ENCODE measurements around the gene CCDC14.
"Not testable (repeated sequence)": the region's sequence is repeated elsewhere in the genome, so short reads cannot be mapped to it uniquely, and the experiment has no call there.

The CCDC14 gene, protein sequence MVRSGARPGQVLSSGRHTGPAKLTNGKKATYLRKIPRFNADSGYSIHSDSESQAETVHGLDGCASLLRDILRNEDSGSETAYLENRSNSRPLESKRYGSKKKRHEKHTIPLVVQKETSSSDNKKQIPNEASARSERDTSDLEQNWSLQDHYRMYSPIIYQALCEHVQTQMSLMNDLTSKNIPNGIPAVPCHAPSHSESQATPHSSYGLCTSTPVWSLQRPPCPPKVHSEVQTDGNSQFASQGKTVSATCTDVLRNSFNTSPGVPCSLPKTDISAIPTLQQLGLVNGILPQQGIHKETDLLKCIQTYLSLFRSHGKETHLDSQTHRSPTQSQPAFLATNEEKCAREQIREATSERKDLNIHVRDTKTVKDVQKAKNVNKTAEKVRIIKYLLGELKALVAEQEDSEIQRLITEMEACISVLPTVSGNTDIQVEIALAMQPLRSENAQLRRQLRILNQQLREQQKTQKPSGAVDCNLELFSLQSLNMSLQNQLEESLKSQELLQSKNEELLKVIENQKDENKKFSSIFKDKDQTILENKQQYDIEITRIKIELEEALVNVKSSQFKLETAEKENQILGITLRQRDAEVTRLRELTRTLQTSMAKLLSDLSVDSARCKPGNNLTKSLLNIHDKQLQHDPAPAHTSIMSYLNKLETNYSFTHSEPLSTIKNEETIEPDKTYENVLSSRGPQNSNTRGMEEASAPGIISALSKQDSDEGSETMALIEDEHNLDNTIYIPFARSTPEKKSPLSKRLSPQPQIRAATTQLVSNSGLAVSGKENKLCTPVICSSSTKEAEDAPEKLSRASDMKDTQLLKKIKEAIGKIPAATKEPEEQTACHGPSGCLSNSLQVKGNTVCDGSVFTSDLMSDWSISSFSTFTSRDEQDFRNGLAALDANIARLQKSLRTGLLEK

DNA sequence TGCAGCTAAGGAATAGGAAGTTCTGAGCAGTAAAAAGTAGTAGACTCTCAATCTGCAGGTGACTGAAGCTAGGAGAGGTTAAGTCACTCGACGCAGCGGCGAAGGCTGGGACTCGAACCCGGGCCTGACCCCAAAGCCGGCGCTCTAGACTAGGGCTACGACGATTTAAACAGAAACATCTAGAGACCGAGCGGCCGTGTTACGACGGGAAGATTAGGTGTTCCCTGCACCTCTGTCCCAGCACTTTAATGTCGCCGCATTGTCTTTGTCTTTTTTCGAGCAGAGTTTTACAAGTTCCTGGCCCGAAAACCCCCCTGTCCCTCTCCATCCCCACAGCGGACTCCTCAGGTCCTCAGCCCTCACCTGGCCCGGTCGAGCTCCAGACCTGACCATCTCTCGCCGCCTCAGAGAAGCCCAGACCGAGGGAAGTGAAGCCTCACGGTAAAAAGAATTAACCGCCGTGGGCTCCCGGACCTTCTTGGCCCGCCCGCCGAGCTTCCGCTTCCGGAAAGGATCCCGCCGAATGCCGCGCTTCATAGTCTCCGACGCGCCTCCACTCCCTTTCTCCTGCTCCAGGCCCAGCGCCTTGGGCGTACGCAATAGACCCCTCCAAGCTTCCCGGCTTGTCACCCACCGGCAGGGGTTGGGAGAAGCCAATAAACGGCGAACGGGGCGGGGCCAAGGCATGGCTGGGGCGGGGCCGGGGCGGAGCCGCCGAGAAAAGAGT, at the start of gene CCDC14:
TSS of gene CCDC14 (minus strand) at position 449 of the 727 bp plus-strand sequence. CDS start at position 393, 56 bp downstream.
- peak; percentile 96 for DNase-seq (ENCODE audit: low read depth)

DNA sequence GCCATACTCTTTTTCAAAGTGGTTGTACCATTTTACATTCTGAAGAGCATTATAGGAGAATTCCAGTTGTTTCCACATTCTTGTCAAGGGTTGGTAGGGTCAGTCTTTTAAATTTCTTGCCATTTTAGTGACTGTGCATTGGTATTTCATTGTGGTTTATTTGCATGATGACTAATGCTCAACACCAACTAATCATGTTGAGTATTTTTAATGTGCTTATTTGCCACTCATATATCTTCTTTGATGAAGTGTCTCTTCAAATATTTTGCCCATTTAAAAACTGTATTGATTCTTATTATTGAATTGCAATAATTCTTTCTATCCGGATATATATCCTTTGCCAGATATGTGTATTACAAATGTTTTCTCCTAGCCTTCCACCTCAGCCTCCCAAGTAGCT, 47.3 kb upstream of the CCDC14 start:
- not testable (repeated sequence) for DNase-seq (ENCODE audit: low read depth)

DNA sequence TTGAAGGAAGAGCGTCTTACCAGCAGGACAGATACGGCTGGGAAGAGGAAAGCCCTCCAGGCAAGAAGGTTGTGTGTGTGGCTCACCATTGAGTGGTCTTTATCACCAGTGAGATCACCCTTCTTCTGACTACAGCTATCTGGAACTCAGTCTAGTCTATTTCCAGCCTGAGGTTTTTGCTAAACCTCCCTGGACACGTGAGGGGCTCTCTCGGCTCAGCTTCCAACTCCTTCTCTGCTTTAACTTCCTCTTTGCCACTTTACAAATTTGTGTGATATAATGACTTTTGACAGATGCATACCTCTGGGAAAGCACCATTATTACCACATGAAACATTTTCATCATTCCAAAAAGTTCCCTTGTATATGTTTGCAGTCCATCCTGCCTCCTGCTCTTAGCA, 46.2 kb upstream of the CCDC14 start:
- DNase-seq (ENCODE audit: low read depth): peak; percentile 2

DNA sequence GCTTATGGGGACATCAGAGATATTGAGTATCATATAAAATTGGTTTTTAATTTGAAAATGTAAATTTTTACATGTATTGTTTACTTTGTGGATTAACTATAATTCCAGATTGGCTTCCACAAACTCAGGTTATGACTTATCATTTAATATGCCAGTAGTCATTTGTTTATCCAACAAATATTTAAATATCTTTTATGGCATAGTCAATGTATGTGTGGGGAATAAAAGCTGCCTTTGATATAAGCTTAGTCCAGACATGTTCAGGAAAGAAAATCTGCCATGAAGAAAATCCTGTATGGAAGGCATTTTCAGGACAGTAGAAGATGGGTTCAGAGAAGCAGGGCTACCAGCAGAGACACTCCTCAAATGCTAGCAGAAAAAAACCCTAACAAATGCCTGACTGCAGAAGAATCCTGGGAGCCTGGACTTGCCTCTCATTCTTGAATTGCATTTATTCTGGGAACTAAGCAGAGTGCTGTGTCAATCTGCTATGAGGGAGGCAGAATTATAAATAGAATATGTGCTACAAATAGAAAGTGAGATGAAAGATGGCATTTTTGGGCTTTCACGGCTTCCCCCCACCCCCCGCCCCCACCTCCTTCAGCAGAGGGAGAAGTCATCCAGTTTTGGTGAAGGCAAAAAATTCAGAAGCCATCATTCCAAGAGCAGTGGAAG, 41.5 kb upstream of the CCDC14 start:
- not testable (repeated sequence) for DNase-seq (ENCODE audit: low read depth)

DNA sequence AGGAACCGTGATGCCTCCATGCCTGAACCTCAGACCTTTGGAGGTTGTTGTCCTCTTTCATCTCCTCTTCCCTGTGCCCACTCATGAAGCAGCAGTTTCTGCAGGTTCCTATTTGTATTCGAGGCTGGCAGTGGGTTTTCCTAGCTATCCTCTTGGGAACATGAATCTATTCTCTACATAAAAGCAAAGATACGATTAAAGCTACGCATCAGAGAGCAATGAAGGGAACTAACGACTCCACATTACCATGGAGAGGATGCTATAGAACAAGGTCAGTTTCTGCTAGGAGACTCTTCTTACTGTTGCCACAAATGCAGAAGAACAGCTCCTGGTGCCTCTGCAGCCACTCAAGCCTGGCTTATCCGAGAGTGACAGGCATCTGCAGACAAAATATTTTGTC, 40.3 kb upstream of the CCDC14 start:
- DNase-seq (ENCODE audit: low read depth): not testable (repeated sequence)

DNA sequence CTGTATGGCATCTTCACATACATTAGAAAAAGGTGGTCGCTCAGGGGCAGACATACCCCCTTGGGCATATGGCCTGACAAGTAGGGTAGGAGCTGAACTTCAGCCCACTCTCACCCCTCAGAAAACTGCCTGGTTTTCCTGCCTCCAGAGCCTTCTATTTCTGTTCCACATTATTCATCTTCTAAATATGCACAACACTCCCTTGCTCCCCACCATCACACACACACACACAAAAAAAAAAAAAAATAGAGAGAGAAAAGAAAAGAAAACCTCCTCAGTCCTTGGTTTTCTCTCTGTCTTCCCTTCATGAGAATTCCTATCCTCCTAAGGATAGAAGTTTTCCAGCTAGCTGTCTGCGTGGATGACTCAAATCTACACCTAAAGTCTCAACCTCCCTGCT, 36.5 kb upstream of the CCDC14 start:
- no peak for DNase-seq (ENCODE audit: low read depth)

DNA sequence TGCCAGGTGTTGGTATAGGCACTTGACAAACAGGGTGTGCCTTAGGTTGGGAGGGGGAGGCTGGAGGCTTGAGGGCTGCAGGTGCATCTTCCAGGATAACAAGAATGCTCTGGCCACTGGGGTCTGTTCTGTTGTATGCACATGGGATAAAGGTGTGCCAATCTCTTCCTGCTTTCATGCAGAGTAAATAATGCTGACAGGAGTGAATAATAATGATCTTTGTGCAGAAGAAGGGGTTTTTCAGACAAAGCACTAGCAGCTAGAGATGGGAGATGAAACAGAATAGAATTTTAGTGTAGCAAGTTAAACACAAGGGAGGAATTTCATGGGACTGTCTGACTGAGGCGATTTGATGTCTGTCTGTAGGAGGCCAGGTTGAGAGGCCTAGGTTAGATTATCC, 32.8 kb upstream of the CCDC14 start:
- DNase-seq (ENCODE audit: low read depth): no peak

DNA sequence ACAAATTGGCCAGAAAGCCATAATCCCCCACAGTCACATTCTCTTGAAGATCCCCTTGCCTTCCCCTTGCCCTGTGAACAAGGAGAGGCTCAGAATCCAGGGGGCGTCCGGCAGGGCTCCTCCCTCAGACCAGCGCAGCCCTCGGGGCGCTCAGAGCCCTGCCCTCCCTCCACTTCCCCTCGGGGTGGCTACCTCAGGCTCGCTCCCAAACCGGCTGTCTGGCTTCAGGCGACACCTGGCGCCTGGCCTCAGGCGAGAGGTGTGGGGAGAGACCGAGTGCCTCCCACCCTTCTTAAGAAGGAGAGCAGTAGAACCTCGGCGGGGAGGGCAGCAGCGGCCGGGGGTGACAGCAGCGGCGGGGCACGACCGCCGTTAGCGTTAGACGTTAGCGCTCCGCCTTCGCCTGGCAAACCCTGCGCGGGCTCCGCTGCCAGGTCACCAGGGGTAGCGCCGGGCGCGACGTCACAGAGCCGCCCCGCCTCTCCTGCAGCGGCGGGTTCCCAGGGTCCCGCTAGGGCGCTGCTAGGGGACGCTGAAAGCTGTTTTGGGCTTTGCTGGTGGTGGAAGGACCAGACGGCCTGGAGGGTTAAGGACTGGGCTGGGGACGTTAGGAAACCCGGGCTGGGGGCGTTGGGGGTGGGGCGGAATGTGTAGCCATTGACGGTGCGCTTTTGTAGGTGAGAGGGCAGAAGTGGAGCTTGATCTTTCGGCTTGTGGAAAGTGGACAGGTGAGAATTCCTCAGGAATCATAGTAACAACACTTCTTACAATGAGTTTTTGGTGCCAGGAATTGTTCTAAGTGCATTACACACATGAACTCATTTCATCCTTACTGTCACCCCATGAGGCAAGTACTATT, 30.9 kb upstream of the CCDC14 start, which contains the start of gene ROPN1:
TSS of gene ROPN1 (minus strand) at position 395 of the 859 bp plus-strand sequence. CDS start 11,643 bp downstream, outside the sequence.
- not testable (repeated sequence) for DNase-seq (ENCODE audit: low read depth)

DNA sequence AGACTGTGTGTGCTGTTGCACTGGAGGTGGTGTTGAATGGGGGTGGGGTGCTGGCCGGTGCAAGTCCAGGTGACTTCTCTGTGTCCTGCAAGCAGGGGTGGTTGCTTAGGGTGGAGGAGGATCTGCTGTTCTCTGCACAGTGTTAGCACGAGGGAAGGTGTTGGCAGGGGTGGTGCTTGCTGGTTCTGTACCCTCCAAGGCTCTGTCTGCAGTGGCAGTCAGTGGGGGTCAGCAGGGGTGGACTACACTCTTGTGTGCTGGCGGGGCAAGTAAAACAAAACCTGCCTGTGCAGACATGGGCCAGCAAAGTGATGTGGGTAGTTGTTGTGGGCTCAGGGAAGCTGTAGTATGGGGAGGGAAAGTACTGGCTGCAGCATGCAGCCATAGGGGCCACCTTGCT, 25.4 kb upstream of the CCDC14 start:
- no peak for DNase-seq (ENCODE audit: low read depth)

DNA sequence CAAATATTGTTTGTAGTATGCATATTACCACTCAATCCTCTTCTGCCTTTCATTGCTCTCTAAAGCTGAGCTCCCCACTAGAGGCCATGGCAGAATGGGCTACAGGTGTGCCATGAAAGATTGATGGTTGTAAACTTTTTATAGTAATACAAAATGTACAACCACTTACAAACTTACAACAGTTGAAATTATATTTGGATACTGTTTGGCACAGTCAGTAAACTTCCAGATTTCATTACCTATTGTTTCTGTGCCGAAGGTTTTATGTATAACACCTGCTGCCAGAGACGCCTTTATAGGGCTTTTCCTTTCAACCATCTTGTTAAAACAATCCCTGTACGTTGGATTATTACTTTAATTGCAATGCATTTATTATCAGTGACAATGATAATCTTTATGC, 23.9 kb upstream of the CCDC14 start:
- DNase-seq (ENCODE audit: low read depth): no peak

DNA sequence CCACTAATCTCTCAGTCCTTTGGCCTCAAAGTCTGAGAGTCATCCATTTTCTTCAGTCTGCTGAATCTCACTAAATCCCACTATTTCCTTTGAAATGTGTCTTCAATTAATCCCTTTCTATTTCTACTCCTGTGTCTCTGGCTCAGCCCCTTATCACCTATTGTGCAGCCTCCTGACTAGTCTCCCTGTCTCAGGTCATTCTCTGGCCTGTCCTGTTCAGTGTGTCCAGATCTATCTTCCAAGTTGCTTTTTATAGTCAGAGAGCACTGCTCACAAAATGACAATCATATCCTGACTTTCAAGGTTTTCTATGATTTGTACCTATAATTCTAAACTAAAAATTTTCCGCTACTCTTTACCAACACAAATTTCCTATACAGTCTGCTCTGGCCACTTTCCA, 23.3 kb upstream of the CCDC14 start:
- DNase-seq (ENCODE audit: low read depth): no peak

DNA sequence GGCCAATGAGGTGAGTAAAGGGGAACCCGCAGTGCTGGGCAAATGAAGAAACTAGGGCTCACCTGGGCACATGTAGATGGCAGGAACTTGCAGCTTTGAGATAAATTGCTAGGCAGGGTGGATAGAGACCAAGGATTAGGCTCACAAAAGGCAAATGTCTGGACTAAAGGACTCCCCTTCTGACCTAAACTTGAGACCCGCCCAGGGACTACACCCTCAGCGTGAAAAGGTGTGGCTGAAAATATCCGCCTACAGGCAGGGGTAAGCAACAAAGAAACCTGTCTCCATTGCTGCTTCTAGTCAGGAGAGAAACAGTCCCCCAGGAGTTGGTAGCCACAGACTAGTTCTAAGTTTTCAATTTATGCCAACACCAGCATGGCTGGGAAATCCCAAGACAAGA, 20.3 kb upstream of the CCDC14 start:
- DNase-seq (ENCODE audit: low read depth): not testable (repeated sequence)

DNA sequence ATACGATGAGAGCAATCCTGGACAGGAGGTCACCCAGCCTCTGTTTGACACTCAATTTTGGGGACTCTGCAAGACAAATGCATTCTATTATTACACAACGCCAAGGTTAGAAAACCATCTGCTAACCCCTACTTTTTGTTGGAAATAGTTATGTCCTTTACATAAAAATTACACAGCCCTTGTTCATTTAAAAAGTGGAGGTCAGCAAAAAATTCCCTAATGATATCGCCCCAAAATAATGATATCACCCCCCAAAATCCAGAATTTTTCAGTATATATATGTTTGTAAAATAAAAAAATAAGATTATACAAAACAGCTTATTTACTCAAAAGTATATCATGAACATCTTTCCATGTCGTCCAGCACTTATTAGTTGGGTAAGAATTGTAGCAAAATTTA, 19.5 kb upstream of the CCDC14 start:
- no peak for DNase-seq (ENCODE audit: low read depth)

DNA sequence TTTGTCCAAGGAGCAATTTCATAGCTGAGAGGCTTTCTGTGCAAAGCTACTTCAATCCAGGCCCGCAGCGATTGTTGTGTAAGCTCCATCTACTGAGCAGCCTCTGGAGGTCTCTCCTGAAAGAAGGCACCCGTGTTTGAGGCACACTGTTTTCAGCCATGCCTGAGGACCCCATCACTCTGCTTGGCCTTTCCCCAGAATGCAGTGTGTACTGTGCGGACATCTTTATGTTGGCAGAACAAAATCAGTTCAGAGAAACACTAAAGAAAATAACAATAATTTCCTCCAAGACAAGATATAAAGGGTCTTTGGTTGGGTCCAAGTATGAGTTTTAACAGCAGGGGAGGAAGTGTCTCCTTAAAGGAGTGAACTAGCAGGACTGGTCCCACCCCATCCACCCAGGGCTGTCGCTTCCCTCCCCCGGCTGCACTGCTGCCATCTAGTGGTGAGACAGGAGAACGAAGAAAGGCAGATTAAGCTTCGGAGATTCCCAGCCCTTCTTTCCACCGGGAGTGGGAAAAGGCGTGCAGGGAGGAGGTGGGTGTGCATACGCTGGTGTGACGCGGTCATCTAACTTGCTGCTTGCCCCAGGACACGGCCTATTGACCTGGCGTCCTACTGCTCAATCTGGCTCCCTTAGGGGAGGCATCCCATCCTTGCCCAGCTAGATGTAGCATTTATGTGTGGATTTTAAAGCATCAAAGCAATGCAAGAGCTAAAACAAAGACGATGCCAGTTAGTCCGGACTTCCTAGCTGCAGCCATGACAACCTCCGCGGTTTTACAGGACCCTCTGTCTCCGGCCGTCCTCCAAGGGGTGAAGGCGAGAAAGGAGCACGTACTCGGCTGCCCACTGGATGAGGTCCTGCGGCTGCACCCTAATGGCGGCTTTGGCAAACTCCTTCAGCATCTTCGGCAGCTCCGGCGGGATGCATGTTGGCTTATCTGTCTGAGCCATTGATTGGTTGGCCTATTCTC, 18.8 kb upstream of the CCDC14 start:
- DNase-seq (ENCODE audit: low read depth): peak; percentile 21

DNA sequence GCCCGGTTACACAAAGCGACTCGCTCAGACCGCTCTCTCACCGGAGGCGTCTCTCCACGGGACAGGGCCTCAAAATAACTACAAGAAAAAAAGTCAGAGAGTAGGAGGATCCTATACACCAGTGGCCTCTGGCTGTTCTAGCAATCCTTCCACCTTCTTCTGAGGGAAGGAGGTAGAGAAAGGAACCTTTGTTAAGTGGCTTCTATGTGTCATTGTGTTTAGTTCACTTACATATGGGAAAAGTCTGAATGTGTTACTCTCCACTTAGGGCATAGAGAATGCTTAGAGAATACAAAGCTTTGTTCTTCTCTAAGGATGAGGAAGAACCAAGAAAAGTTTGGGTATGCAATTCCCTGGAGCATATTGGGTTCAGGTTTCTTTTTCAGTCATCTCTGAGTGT, 15.9 kb upstream of the CCDC14 start:
- DNase-seq (ENCODE audit: low read depth): not testable (repeated sequence)

DNA sequence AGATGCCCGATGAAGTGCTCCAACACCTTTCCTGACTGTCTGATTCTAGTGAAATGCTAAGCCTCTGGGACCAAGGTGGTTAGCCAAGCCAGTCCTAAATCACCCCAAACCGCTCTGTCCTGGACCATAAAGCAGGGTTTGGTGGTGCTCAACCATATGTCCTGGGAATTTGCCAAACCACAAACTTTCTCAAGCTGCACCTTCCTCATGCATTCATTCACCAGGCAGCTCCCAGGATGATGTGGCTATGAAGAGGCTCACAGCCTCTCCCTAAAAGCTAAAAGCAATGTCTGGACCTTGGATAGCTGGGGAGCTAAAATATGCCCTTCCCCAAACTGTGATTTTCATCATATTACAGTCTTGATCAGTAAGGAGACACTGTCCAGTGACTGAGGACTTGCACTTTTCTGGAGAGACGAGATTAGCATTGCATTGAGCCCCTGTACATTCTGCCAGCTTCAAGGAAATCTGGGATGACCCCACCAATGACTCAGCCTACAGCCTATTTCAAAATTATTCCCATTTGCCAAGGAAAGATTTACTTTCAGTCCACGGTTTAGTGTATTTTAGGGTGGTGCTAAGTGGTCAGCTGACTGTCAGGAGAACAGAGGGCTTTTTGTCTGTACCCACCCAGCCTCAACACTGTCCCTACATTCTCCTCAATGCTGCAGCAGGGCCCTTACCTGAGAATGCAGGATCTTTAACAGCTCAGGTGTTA, 15.3 kb upstream of the CCDC14 start:
- peak; percentile 33 for DNase-seq (ENCODE audit: low read depth)

DNA sequence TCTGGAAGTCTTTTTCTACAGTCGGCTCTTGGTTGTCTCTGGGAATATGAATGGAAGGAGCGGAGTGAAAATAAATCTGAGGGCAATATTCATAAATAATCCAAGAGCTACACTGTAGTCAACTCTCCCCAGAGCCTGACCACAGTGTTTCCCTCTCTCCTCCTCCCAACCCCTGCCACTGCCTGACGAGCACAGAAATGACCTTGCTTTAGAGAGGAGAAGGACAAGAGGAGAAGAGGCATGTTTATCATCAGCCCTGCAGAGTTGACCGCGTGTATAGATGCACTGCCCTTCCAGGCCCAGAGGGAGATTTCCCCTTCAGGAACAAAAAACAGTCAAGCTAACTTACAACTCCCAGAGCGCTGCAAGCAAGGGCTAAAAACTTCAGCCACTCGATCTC, 14.0 kb upstream of the CCDC14 start:
- not testable (repeated sequence) for DNase-seq (ENCODE audit: low read depth)

DNA sequence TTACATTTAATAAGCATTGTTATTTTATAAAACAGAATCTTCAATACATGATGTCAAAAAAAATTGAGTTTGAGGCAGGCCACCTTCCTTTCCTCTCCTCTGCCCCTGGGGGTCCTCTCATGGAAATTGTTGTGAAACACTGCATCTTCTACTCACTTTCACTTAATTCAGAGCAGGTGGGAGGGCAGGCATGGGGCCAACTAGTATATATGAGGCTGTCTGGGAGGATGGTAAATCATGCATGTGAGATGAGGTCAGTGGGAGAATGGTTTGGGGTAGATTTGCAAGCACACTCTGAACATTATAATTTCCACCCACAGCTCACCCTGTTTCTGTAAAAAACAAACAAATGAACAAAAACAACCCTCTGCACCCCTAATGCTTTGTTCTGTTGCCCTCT, 10.4 kb upstream of the CCDC14 start:
- no peak for DNase-seq (ENCODE audit: low read depth)

DNA sequence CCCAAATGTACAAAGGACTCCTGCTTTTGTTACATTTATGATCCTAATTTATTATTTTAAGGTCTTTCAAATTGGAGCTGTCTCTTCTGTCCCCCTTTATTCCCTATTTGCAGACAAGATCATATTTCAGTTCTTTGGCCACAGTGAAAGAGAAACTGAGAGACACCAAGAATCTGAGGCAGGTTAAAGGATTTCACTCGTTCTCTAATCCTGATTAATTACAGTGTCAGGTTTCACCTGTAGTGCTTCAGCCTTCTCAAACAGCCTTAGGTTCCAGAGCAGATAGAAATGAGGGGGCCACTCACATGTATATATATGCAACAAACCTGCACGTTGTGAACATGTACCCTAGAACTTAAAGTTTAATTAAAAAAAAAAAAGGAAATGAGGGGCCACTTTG, 6.2 kb upstream of the CCDC14 start:
- DNase-seq (ENCODE audit: low read depth): not testable (repeated sequence)

All from amniotic epithelial cell (primary cell).